Natural killer cell (primary cell): ENCODE data around the gene CAPN14. TPM values are rescaled to one million over a fixed set of nuclear protein-coding genes. Genes with fewer than 3 reads are reported as not detected.

Experiments
- ATAC-seq, 3 donors: fragments of 150-1000 bp in 2 of 3; fragments of 200-7000 bp in 1 of 3; cut with Tn5 transposase; 1 replicate in 1 of 3; 2 replicates in 2 of 3; pipeline ENCODE4 v1.10.0; 2021; ENCODE audit warnings: mild to moderate bottlenecking in 2 of 3, moderate library complexity in 2 of 3
- DNase-seq, 2 donors: peaks; one replicate each; pipeline versions ENCODE4 v3.0.0 to v3.0.0-alpha.2; 2013 to 2021; ENCODE audit warnings: mixed read lengths in 1 of 2
- H3K27ac ChIP-seq: one replicate; pipeline ENCODE4 v1.5.1; 2013; ENCODE audit warnings: mild to moderate bottlenecking, low read length
- H3K27me3 ChIP-seq: one replicate; pipeline ENCODE4 v1.6.1; 2013; ENCODE audit warnings: low read length; ENCODE audit not compliant: control insufficient read depth, insufficient read depth
- H3K36me3 ChIP-seq: one replicate; pipeline ENCODE4 v1.6.1; 2013; ENCODE audit warnings: low read length; ENCODE audit not compliant: control insufficient read depth, insufficient read depth
- H3K4me1 ChIP-seq: one replicate; pipeline ENCODE4 v1.6.1; 2013; ENCODE audit warnings: low read length; ENCODE audit not compliant: control insufficient read depth, insufficient read depth
- H3K4me3 ChIP-seq: one replicate; pipeline ENCODE4 v1.5.1; 2013; ENCODE audit warnings: low read length
- H3K9me3 ChIP-seq: one replicate; pipeline ENCODE4 v1.6.1; 2013; ENCODE audit warnings: low read length; ENCODE audit not compliant: control insufficient read depth, insufficient read depth
- H3K27ac Mint-ChIP-seq, 2 donors: one replicate each; pipeline ENCODE4 v1.8.0; 2022; ENCODE audit warnings: mild to moderate bottlenecking in 2 of 2, mixed read lengths in 2 of 2, moderate library complexity in 1 of 2
- H3K27me3 Mint-ChIP-seq, 2 donors: one replicate each; pipeline ENCODE4 v1.8.0; 2022; ENCODE audit warnings: low read depth in 2 of 2, mixed read lengths in 2 of 2
- H3K36me3 Mint-ChIP-seq: one replicate; pipeline ENCODE4 v1.8.0; 2022; ENCODE audit warnings: mixed read lengths
- H3K4me1 Mint-ChIP-seq, 2 donors: one replicate each; pipeline ENCODE4 v1.8.0; 2022; ENCODE audit warnings: mixed read lengths in 2 of 2
- H3K4me3 Mint-ChIP-seq: one replicate; pipeline ENCODE4 v1.8.0; 2022; ENCODE audit warnings: mild to moderate bottlenecking, moderate library complexity, mixed read lengths
- H3K9me3 Mint-ChIP-seq, 2 donors: one replicate each; pipeline ENCODE4 v1.8.0; 2022; ENCODE audit warnings: mixed read lengths in 2 of 2
- CTCF ChIP-seq: fragments of 200-600 bp; IDR thresholded peaks from one replicate; pipeline ENCODE4 v1.8.0; 2022; ENCODE audit warnings: antibody characterized with exemption
- WGBS: methylation state at CpG from one replicate; pipeline ENCODE4 v1.1.7; 2013; ENCODE audit warnings: missing lambda C conversion rate; ENCODE audit not compliant: insufficient coverage; 5-methylcytosine and 5-hydroxymethylcytosine counted together
- intact Hi-C: fragments of 100-400 bp; cut with micrococcal nuclease; formaldehyde crosslinking; loops from one replicate; pipeline ENCODE4 v1.14.2; 2022
- total RNA-seq, 4 donors: library from RNA; stranded (reverse); fragments of 120-200 nt in 1 of 4; gene quantifications; one replicate each; pipeline versions ENCODE4 v1.2.3 to v1.2.4, GENCODE V29; 2013 to 2022

The CAPN14 gene
- total RNA-seq, 3 donors from 2014 or later (not counting 1 experiment from before 2014, with no cell fraction given): 0.33 to 0.43 TPM; not detected in 1

- ATAC-seq: no peak
- no peaks in the 10 kb centered on the region for H3K27me3 ChIP-seq
- Mint-ChIP-seq H3K4me3 (no peak overlapping the region), H3K27ac (no peak overlapping the region), H3K9me3 (no peaks in the 10 kb centered on the region), H3K4me1 (peaks cover 0 to 4% of the 10 kb centered on the region in 2 donors), H3K36me3 (no peaks in the 10 kb centered on the region), H3K27me3 (peaks cover 41 to 87% of the 10 kb centered on the region in 2 donors)
- intact Hi-C loops: no loop called here
- no peak for TF ChIP-seq CTCF
- WGBS: 55% methylated on average over 4 of the region's 4 CpGs
- no peak for DNase-seq
- H3K27ac ChIP-seq: no peak overlapping the region
- no peak overlapping the region for H3K4me3 ChIP-seq
- no peaks in the 10 kb centered on the region for H3K36me3 ChIP-seq
- no peaks in the 10 kb centered on the region for H3K9me3 ChIP-seq
- H3K4me1 ChIP-seq: peaks cover 15% of the 10 kb centered on the region
Measured at GRCh38 chr2:31223026-31223425, 5.7 kb upstream of the CAPN14 start.

GRCh38 chr2:31222071-31222470, 4.8 kb upstream of the CAPN14 start:
- intact Hi-C loops: no loop called here
- H3K27me3 ChIP-seq: no peaks in the 10 kb centered on the region
- Mint-ChIP-seq H3K27ac (no peak overlapping the region), H3K27me3 (peaks cover 33 to 78% of the 10 kb centered on the region in 2 donors), H3K36me3 (no peaks in the 10 kb centered on the region), H3K4me1 (peaks cover 4 to 7% of the 10 kb centered on the region in 2 donors), H3K9me3 (no peaks in the 10 kb centered on the region), H3K4me3 (no peak overlapping the region)
- no peak for DNase-seq
- H3K4me3 ChIP-seq: no peak overlapping the region
- H3K36me3 ChIP-seq: no peaks in the 10 kb centered on the region
- no peak for ATAC-seq
- H3K9me3 ChIP-seq: no peaks in the 10 kb centered on the region
- peak overlapping the region; percentile 18 for H3K27ac ChIP-seq
- peaks cover 15% of the 10 kb centered on the region for H3K4me1 ChIP-seq
- 43% methylated on average over 4 of the region's 4 CpGs for WGBS
- TF ChIP-seq CTCF: no peak

GRCh38 chr2:31221544-31221943, 4.2 kb upstream of the CAPN14 start:
- H3K27me3 ChIP-seq: no peaks in the 10 kb centered on the region
- Mint-ChIP-seq H3K4me3 (no peak overlapping the region), H3K27ac (no peak overlapping the region), H3K9me3 (no peaks in the 10 kb centered on the region), H3K27me3 (peaks cover 33 to 72% of the 10 kb centered on the region in 2 donors), H3K36me3 (no peaks in the 10 kb centered on the region), H3K4me1 (peaks cover 8 to 13% of the 10 kb centered on the region in 2 donors)
- intact Hi-C loops: no loop called here
- ATAC-seq: no peak
- peaks cover 19% of the 10 kb centered on the region for H3K4me1 ChIP-seq
- 16% methylated on average over 6 of the region's 6 CpGs for WGBS
- no peak for TF ChIP-seq CTCF
- H3K27ac ChIP-seq: peak overlapping the region; percentile 18
- no peak for DNase-seq
- no peak overlapping the region for H3K4me3 ChIP-seq
- H3K36me3 ChIP-seq: no peaks in the 10 kb centered on the region
- H3K9me3 ChIP-seq: no peaks in the 10 kb centered on the region
